Lower lobe of right lung (tissue), 2 donors: ENCODE data around the gene DNAH11. TPM values are rescaled to one million over a fixed set of nuclear protein-coding genes. Genes with fewer than 3 reads are reported as not detected.

Experiments used
- ATAC-seq, 2 donors: fragments of 200-7000 bp; cut with Tn5 transposase; one replicate each; pipeline ENCODE4 v1.9.1; 2020 to 2022; ENCODE audit warnings: mild to moderate bottlenecking in 2 of 2, moderate library complexity in 2 of 2
- DNase-seq: peaks from one replicate; pipeline ENCODE4 v3.0.0-alpha.2; 2020
- H3K27ac ChIP-seq: fragments of 200-600 bp; one replicate; pipeline ENCODE4 v1.8.0; 2022
- H3K27me3 ChIP-seq: fragments of 200-600 bp; one replicate; pipeline ENCODE4 v1.8.0; 2022; ENCODE audit warnings: low read depth
- H3K36me3 ChIP-seq: fragments of 200-600 bp; one replicate; pipeline ENCODE4 v1.8.0; 2022; ENCODE audit warnings: mild to moderate bottlenecking
- H3K4me1 ChIP-seq: fragments of 200-600 bp; one replicate; pipeline ENCODE4 v1.8.0; 2022
- H3K4me3 ChIP-seq: fragments of 200-600 bp; one replicate; pipeline ENCODE4 v1.8.0; 2022; ENCODE audit warnings: mild to moderate bottlenecking
- H3K9me3 ChIP-seq: fragments of 200-600 bp; one replicate; pipeline ENCODE4 v1.8.0; 2022
- intact Hi-C: fragments of 100-400 bp; cut with DNase I; formaldehyde crosslinking; loops from one replicate; pipeline ENCODE4 v1.11.0; 2022
- total RNA-seq: library from RNA; stranded (reverse); fragmentation: NEBNext Ultra II Directional; extraction: Animal tissue kit (Norgen Biotek cat#: 25700); gene quantifications from one replicate; pipeline ENCODE4 v1.2.1, GENCODE V29; 2021
- TF ChIP-seq, protein P1 (sequence below): fragments of 200-600 bp; IDR thresholded peaks from one replicate; pipeline ENCODE4 v1.8.0; 2022; ENCODE audit warnings: antibody characterized with exemption, mild to moderate bottlenecking
- donor health status: DM: no; HTN: yes; CAD: no; lungs with severe emphysema.

The DNAH11 gene
- total RNA-seq, 1 donor from 2014 or later: 8.9 TPM

DNA sequence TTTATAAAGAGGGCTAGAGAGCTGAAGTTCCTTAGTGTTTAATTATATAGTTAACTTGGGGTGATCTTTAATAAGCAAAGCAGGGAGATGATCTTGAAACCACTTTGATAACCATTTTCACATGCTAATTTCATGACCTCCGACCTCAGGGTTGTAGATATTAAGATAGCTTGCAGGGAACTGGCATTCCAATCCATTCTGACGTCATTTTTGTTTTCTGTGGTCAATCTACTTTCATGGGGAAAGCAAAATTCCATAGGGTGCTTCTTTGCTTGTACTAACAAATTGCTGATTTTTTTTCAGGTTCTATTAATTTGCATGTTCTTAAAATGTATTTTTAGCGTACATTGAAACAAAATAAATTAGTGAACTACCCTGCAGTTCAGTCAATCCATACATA lies 263.5 kb downstream of the DNAH11 start:
- ATAC-seq (no peak), DNase-seq (no peak)
- Histone ChIP-seq H3K27me3 (no peaks in the 10 kb centered on the region), H3K4me3 (no peak overlapping the region), H3K36me3 (no peaks in the 10 kb centered on the region), H3K4me1 (no peaks in the 10 kb centered on the region), H3K27ac (no peak overlapping the region), H3K9me3 (no peaks in the 10 kb centered on the region)
- intact Hi-C loops: no loop called here
- TF ChIP-seq, protein P1, sequence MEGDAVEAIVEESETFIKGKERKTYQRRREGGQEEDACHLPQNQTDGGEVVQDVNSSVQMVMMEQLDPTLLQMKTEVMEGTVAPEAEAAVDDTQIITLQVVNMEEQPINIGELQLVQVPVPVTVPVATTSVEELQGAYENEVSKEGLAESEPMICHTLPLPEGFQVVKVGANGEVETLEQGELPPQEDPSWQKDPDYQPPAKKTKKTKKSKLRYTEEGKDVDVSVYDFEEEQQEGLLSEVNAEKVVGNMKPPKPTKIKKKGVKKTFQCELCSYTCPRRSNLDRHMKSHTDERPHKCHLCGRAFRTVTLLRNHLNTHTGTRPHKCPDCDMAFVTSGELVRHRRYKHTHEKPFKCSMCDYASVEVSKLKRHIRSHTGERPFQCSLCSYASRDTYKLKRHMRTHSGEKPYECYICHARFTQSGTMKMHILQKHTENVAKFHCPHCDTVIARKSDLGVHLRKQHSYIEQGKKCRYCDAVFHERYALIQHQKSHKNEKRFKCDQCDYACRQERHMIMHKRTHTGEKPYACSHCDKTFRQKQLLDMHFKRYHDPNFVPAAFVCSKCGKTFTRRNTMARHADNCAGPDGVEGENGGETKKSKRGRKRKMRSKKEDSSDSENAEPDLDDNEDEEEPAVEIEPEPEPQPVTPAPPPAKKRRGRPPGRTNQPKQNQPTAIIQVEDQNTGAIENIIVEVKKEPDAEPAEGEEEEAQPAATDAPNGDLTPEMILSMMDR: no peak

DNA sequence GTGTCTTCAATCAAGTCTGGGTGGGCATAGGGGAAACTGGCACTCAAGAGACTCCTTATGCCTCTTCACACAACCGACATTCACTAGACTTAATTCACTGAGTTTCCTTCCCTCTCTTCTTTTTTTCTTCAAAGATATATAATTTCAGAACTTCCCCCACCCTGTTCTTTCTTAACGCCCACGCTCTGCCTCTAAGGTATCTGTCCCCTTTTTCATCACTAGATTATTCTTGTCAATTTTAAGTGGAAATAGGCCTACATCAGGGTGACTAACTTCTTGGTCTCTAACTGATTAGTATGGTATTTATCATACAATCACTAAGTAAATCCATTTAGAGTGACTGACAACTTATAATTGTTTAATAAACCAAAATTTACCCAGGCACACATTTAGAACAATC lies 276.2 kb downstream of the DNAH11 start:
- H3K27ac ChIP-seq: no peak overlapping the region
- no peak for DNase-seq
- no peaks in the 10 kb centered on the region for H3K36me3 ChIP-seq
- TF ChIP-seq, protein P1: no peak
- H3K9me3 ChIP-seq: no peaks in the 10 kb centered on the region
- intact Hi-C loops: no loop called here
- H3K4me3 ChIP-seq: no peak overlapping the region
- H3K27me3 ChIP-seq: no peaks in the 10 kb centered on the region
- H3K4me1 ChIP-seq: no peaks in the 10 kb centered on the region
- ATAC-seq: no peak

DNA sequence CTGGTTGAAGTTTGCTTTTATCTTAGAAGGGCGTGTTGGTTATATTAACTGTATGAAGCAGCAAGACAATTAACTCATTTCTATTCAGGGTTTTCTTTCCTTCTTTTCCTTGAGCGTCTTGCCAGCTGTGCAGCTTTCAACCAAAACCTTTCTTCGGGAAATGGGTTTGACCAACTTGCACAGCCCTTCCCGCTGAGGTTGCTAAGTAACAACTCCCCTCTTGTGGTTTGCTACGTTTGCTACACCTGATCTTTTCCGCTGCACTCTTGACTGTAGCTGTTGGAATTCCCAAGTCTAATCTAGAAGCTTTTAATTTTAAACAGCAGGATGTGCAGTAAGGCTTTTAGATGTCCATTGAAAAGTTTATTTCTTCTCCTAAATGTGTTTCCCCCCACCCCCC lies 286.0 kb downstream of the DNAH11 start:
- H3K27me3 ChIP-seq: no peaks in the 10 kb centered on the region
- H3K4me1 ChIP-seq: no peaks in the 10 kb centered on the region
- H3K9me3 ChIP-seq: no peaks in the 10 kb centered on the region
- DNase-seq (no peak), ATAC-seq (no peak)
- H3K36me3 ChIP-seq: no peaks in the 10 kb centered on the region
- intact Hi-C loops: no loop called here
- H3K27ac ChIP-seq: no peak overlapping the region
- H3K4me3 ChIP-seq: no peak overlapping the region
- TF ChIP-seq, protein P1: no peak

DNA sequence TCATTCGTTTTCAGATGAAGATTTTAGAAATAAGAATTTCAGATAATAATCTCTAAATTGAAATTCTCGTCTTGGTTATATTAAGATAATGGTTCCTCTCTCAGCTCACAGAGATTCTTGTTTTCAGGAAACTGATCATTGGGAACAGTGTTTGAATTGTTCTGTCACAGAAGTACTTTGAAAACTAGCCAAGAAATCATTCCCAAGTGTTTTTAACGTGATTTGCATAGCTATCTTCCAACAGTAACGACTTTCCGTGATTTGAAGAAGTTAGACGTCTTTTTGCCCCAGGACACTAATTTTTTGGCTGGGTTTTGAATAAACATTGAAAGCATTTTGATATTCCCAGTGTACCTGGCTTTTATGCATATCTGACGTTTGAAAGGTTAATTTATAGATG lies 286.9 kb downstream of the DNAH11 start:
- Histone ChIP-seq H3K4me3 (no peak overlapping the region), H3K9me3 (no peaks in the 10 kb centered on the region), H3K27ac (no peak overlapping the region), H3K36me3 (no peaks in the 10 kb centered on the region), H3K4me1 (no peaks in the 10 kb centered on the region), H3K27me3 (no peaks in the 10 kb centered on the region)
- DNase-seq (no peak), ATAC-seq (no peak)
- intact Hi-C loops: no loop called here
- TF ChIP-seq, protein P1: no peak

DNA sequence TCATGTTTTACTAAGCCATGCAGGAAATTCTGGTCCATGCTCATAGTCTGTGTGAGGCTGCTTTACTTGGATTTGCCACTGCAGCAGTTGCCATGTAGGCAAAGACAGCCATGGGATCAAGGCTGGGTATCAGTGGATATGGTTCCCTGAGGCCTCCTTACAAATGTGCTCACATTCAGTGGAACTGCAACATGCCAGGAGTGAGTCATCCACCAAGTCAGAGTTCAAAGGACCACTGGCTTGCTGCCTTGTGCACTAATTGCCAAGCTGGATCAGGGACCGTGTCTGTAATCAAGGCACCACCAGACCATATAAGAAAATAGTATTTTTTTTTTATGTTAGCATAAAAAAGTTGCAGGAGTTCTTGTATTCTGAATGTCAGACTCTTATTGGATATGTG lies 301.9 kb downstream of the DNAH11 start:
- Histone ChIP-seq H3K27me3 (no peaks in the 10 kb centered on the region), H3K36me3 (no peaks in the 10 kb centered on the region), H3K4me3 (no peak overlapping the region), H3K27ac (no peak overlapping the region), H3K9me3 (no peaks in the 10 kb centered on the region), H3K4me1 (no peaks in the 10 kb centered on the region)
- ATAC-seq (no peak), DNase-seq (no peak)
- intact Hi-C loops: no loop called here
- TF ChIP-seq, protein P1: no peak
